Measurements from ENCODE around the gene CTIF. TPM values are rescaled to one million over a fixed set of nuclear protein-coding genes. Genes with fewer than 3 reads are reported as not detected.

The CTIF gene
- total and polyA plus RNA-seq, 12 donors, result 44.5 to 74.1 (median 58.9) TPM

DNA sequence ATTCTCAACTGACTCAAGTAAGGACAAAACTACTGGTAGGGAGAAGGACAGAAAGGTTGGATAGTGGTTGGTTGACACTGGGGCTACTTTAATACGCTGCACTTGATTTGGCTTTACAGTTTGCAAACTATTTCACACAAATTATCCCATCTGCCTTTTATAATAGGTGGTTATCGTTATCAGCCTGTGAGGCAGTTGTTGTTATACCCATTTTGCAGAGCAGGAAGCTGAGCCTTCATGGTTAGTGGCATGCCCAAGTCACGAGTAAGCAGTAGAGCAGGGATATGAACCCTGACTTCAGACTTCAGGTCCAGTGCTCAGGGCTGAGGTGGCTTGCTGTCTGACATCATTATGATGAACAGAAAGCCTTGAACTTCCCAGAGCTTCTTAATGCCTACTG lies 5.3 kb downstream of the CTIF start:
- 98 to 99% methylated on average over 3 of the region's 3 CpGs for WGBS, 2 donors
- ATAC-seq, result no peak
- no peak for DNase-seq
- Histone ChIP-seq H3K27ac (peak overlapping the region in 2 of 10 donors; percentile 74 to 78), H3K36me3 (no peaks in the 10 kb centered on the region), H3K27me3 (no peaks in the 10 kb centered on the region), H3K4me3 (no peak overlapping the region), H3K4me1 (peaks cover 16 to 80% (median 64%) of the 10 kb centered on the region in 9 donors), H3K9me3 (no peaks in the 10 kb centered on the region)
- intact Hi-C loops (cut with DNase I), result loop anchor here in 6 of 10 donors (5.0 to 10.0 kb wide), 7 partner anchors 38 to 121 kb away; no protein-coding TSS in a partner anchor
- TF ChIP-seq, protein P1, sequence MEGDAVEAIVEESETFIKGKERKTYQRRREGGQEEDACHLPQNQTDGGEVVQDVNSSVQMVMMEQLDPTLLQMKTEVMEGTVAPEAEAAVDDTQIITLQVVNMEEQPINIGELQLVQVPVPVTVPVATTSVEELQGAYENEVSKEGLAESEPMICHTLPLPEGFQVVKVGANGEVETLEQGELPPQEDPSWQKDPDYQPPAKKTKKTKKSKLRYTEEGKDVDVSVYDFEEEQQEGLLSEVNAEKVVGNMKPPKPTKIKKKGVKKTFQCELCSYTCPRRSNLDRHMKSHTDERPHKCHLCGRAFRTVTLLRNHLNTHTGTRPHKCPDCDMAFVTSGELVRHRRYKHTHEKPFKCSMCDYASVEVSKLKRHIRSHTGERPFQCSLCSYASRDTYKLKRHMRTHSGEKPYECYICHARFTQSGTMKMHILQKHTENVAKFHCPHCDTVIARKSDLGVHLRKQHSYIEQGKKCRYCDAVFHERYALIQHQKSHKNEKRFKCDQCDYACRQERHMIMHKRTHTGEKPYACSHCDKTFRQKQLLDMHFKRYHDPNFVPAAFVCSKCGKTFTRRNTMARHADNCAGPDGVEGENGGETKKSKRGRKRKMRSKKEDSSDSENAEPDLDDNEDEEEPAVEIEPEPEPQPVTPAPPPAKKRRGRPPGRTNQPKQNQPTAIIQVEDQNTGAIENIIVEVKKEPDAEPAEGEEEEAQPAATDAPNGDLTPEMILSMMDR (IDR thresholded peaks at IDR 0.05), result no peak

DNA sequence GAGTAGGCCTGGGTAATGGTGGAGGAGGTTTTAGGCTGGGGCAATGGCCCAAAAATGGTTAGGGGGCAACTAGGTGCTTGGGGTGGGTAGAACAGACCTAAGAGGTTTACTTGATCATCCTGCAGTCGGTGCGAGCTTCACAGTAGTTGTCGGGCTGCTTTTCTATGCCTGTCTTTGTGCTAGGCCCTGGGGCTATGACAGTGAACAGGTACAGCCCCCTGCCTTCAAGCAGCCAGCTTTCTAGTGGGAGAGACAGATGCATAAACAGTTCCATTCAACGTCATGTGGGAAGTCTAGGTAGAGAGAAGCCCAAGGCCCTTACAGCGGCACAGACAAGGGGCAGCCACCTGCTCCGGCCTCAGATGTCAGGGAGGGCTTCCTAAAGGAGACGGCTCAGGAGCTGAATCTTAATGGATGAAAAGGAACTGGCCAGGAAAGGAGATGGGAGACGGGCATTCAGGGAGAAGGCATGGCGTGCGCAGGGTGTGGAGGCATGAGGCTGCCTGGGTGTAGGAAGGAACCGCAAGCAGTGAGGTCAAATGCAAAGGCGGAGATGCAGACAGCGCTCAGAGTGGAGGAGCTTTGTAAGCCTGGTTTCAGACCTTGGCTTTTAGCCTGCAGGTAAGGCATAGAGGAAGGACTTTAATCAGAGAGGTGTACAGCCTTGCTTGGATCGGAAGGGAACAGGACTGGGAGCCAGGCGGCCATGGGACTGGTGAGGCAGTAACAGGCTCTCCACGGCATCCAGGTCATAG lies 6.0 kb downstream of the CTIF start:
- Histone ChIP-seq H3K4me1 (peaks cover 16 to 85% (median 68%) of the 10 kb centered on the region in 9 donors), H3K27ac (peak overlapping the region in 6 of 10 donors; percentile 15 to 79 (median 64)), H3K4me3 (no peak overlapping the region), H3K9me3 (no peaks in the 10 kb centered on the region), H3K36me3 (no peaks in the 10 kb centered on the region), H3K27me3 (no peaks in the 10 kb centered on the region)
- no peak for DNase-seq
- no peak for ATAC-seq
- WGBS, 2 donors, result 92 to 96% methylated on average over 16 of the region's 16 CpGs
- TF ChIP-seq, protein P1 (IDR thresholded peaks at IDR 0.05), result no peak
- intact Hi-C loops (cut with DNase I), result loop anchor here in 7 of 10 donors (5.0 to 10.0 kb wide), 9 partner anchors 37 to 120 kb away; no protein-coding TSS in a partner anchor

DNA sequence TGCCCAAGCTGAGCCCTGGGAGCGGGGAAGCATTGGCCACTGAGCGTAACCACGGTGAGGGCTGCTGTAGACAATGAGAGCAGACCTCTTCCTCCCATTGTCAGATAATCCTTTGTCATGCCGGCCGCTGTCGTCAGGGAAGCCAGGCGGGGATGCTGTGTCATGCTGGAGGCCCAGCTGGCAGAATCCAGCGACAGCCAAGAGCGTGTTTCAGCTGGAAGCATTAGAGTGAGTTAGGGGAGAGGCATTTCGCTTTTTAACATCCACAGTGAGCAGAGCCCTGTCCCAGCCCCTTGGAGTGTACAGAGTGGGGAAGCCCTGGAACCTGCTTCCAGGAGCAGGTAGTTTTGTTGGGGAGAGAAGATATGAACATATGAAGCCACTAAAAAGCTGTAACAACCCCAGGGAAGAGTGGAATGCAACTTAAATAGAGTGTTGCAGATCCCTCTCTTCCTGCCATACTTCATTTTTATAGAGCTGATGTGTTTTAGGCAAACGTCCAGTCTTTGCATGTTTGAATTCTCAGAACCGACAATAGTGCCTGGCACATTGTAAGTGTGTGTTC lies 7.0 kb downstream of the CTIF start:
- intact Hi-C loops (cut with DNase I), result loop anchor here in 3 of 10 donors (5.0 to 10.0 kb wide), 4 partner anchors 46 to 119 kb away; no protein-coding TSS in a partner anchor
- Histone ChIP-seq H3K4me3 (no peak overlapping the region), H3K4me1 (peaks cover 16 to 95% (median 72%) of the 10 kb centered on the region in 9 donors)

DNA sequence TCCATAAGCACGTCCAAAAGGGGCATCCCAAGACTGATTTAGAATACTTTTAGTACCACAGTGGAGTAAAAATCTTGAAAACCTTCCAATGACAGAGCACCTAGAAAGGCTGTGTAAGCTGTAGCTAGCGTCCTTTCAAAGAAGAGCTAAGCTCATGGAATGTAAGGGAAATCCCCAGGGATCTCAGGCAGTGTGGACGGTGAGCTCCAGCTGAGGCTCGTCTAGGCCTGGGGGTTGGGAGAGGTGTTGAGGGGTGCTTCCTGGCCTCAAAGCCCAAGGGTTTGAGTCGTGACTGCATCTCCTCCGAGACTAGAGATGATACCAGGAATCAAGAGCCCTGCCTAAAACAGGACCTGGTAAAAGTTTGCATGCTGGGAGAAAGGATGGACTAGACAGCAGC lies 7.6 kb downstream of the CTIF start:
- 56 to 60% methylated on average over 6 of the region's 6 CpGs for WGBS, 2 donors
- no peaks in the 10 kb centered on the region for H3K9me3 ChIP-seq
- intact Hi-C loops (cut with DNase I), result loop anchor here in 3 of 10 donors (5.0 to 10.0 kb wide), 4 partner anchors 46 to 118 kb away; no protein-coding TSS in a partner anchor
- H3K4me1 ChIP-seq, result peaks cover 16 to 93% (median 70%) of the 10 kb centered on the region in 9 donors
- peaks cover 0 to 5% (median 0%) of the 10 kb centered on the region in 9 donors for H3K36me3 ChIP-seq
- DNase-seq (no peak), ATAC-seq (no peak)
- no peaks in the 10 kb centered on the region for H3K27me3 ChIP-seq
- TF ChIP-seq, protein P1 (IDR thresholded peaks at IDR 0.05), result no peak
- peak overlapping the region in 7 of 10 donors; percentile 11 to 79 (median 54) for H3K27ac ChIP-seq
- H3K4me3 ChIP-seq, result no peak overlapping the region

More for the DNA sequence above, 7.0 kb downstream of the CTIF start:
- ATAC-seq (peak; percentile 26 to 75 (median 61)), DNase-seq (peak; percentile 65 to 79)
- TF ChIP-seq, protein P1 (IDR thresholded peaks at IDR 0.05), result no peak
- no peaks in the 10 kb centered on the region for H3K9me3 ChIP-seq
- no peaks in the 10 kb centered on the region for H3K36me3 ChIP-seq
- peak overlapping the region in 8 of 10 donors; percentile 11 to 79 (median 53) for H3K27ac ChIP-seq
- H3K27me3 ChIP-seq, result no peaks in the 10 kb centered on the region
- WGBS, 2 donors, result 14 to 24% methylated on average over 12 of the region's 12 CpGs

Data from heart right ventricle (tissue), 16 donors.